Measurements from ENCODE around the gene IFNAR1.

DNA sequence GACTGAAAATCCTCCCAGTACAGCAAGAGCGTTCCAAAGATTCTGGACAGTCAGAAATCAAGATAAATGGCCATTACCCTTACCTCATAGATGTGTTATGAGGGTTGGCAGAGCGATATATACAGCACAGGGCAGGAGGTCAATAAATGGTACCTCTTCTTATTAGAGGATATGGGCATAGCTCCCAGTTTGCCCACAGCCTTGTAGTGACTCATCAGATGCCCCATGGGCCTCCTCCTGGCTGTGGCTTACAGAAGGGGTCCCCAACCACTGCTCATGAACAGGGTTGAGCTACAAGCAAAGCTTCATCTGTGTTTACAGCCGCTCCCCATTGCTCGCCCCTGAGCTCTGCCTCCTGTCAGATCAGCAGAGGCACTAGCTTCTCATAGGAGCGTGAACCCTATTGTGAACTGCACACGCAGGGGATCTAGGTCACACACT lies 71.1 kb downstream of the IFNAR1 start:
- TF ChIP-seq, protein P1, sequence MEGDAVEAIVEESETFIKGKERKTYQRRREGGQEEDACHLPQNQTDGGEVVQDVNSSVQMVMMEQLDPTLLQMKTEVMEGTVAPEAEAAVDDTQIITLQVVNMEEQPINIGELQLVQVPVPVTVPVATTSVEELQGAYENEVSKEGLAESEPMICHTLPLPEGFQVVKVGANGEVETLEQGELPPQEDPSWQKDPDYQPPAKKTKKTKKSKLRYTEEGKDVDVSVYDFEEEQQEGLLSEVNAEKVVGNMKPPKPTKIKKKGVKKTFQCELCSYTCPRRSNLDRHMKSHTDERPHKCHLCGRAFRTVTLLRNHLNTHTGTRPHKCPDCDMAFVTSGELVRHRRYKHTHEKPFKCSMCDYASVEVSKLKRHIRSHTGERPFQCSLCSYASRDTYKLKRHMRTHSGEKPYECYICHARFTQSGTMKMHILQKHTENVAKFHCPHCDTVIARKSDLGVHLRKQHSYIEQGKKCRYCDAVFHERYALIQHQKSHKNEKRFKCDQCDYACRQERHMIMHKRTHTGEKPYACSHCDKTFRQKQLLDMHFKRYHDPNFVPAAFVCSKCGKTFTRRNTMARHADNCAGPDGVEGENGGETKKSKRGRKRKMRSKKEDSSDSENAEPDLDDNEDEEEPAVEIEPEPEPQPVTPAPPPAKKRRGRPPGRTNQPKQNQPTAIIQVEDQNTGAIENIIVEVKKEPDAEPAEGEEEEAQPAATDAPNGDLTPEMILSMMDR (IDR thresholded peaks at IDR 0.05 in 2 of 3, conservative IDR thresholded peaks at IDR 0.05 in 1 of 3; ENCODE audit: borderline replicate concordance in 1 of 3, insufficient read depth in 1 of 3, low read depth in 2 of 3, low read length in 2 of 3): no peak
- no peak for TF ChIP-seq EZH2phosphoT487 (IDR thresholded peaks at IDR 0.05; ENCODE audit: borderline replicate concordance)
- TF ChIP-seq RAD21 (IDR thresholded peaks at IDR 0.05; ENCODE audit: low read depth): no peak
- TF ChIP-seq JUND (IDR thresholded peaks at IDR 0.05): no peak
- no peak for TF ChIP-seq ZNF274 (IDR thresholded peaks at IDR 0.05; ENCODE audit: low read depth, low read length)
